ENCODE data around the gene L1CAM. TPM values are rescaled to one million over a fixed set of nuclear protein-coding genes. Genes with fewer than 3 reads are reported as not detected.

The L1CAM gene
- total RNA-seq, 1 donor from 2014 or later: 16.6 TPM

- H3K36me3 Mint-ChIP-seq (ENCODE audit: unreplicated experiment): no peaks in the 10 kb centered on the region
- TF ChIP-seq, protein P1, sequence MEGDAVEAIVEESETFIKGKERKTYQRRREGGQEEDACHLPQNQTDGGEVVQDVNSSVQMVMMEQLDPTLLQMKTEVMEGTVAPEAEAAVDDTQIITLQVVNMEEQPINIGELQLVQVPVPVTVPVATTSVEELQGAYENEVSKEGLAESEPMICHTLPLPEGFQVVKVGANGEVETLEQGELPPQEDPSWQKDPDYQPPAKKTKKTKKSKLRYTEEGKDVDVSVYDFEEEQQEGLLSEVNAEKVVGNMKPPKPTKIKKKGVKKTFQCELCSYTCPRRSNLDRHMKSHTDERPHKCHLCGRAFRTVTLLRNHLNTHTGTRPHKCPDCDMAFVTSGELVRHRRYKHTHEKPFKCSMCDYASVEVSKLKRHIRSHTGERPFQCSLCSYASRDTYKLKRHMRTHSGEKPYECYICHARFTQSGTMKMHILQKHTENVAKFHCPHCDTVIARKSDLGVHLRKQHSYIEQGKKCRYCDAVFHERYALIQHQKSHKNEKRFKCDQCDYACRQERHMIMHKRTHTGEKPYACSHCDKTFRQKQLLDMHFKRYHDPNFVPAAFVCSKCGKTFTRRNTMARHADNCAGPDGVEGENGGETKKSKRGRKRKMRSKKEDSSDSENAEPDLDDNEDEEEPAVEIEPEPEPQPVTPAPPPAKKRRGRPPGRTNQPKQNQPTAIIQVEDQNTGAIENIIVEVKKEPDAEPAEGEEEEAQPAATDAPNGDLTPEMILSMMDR (IDR thresholded peaks at IDR 0.05): no peak
- no peak overlapping the region for H3K27ac Mint-ChIP-seq (ENCODE audit: unreplicated experiment)
- no peak overlapping the region for H3K4me3 Mint-ChIP-seq (ENCODE audit: unreplicated experiment)
- no peaks in the 10 kb centered on the region for H3K27me3 Mint-ChIP-seq (ENCODE audit: unreplicated experiment)
- no peaks in the 10 kb centered on the region for H3K4me1 Mint-ChIP-seq (ENCODE audit: unreplicated experiment)
- DNase-seq (ENCODE audit: extremely low spot score, unreplicated experiment): no peak
- H3K9me3 Mint-ChIP-seq (ENCODE audit: unreplicated experiment): no peaks in the 10 kb centered on the region
Measured at GRCh38 chrX:153863251-153863991, 22.6 kb downstream of the L1CAM start.

- Mint-ChIP-seq H3K27me3 (ENCODE audit: unreplicated experiment) (no peaks in the 10 kb centered on the region), H3K4me3 (ENCODE audit: unreplicated experiment) (no peak overlapping the region), H3K4me1 (ENCODE audit: unreplicated experiment) (no peaks in the 10 kb centered on the region), H3K27ac (ENCODE audit: unreplicated experiment) (no peak overlapping the region), H3K9me3 (ENCODE audit: unreplicated experiment) (no peaks in the 10 kb centered on the region), H3K36me3 (ENCODE audit: unreplicated experiment) (no peaks in the 10 kb centered on the region)
- TF ChIP-seq, protein P1 (IDR thresholded peaks at IDR 0.05): no peak
- no peak for DNase-seq (ENCODE audit: extremely low spot score, unreplicated experiment)
Measured at GRCh38 chrX:153862369-153863250, 23.4 kb downstream of the L1CAM start.

DNA sequence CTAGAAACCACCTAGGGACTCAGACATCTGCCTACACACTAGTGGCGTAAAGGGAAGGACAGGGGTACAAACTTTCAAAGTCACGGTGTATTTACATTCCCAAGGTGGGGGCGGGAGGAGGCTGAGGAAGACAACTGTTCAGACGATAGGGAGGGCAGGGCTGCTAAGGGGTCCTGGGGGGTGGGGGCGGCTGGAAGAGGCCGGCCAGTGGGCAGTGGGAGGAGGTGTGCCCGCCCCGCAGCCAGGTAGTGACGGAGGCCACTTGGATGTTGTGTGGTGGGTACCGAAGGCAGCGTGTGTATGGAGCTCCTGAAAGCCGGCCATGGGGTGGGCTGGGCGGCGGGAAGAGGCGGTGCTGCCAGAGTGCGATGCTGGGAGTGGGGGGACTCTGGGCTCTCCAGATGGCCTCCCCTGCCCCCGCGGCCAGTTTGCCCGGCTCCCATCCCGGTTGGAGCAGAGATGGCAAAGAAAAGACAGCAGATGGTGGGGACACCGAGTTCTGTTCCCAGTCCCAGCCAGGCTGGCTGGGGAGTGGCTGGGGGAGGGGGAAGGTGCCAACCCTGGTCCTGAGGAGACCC, 24.2 kb downstream of the L1CAM start:
- H3K27ac Mint-ChIP-seq (ENCODE audit: unreplicated experiment): no peak overlapping the region
- H3K9me3 Mint-ChIP-seq (ENCODE audit: unreplicated experiment): no peaks in the 10 kb centered on the region
- H3K4me3 Mint-ChIP-seq (ENCODE audit: unreplicated experiment): no peak overlapping the region
- DNase-seq (ENCODE audit: extremely low spot score, unreplicated experiment): no peak
- peaks cover 2% of the 10 kb centered on the region for H3K27me3 Mint-ChIP-seq (ENCODE audit: unreplicated experiment)
- no peaks in the 10 kb centered on the region for H3K36me3 Mint-ChIP-seq (ENCODE audit: unreplicated experiment)
- TF ChIP-seq, protein P1 (IDR thresholded peaks at IDR 0.05): no peak
- H3K4me1 Mint-ChIP-seq (ENCODE audit: unreplicated experiment): no peaks in the 10 kb centered on the region

DNA sequence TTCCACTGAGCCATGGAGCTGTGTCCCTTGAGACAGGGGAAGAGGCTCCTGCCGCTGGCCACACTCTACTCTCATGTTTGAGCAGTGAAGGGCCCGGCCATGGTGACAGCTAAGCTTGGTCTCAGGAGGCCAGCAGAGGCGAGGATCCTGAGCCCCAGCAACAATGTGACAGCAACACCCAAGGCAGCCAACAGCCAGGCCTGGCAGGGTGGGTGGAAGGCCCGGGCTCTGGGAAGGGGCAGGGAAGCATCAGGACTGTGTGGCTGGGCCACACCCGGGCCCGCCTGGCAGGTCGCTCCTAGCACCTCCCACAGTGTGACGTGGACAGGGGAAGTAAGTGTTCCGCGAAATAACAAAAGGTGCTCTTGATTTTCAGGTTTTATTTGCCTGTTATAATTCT, 24.8 kb downstream of the L1CAM start:
- Mint-ChIP-seq H3K4me1 (ENCODE audit: unreplicated experiment) (no peaks in the 10 kb centered on the region), H3K27ac (ENCODE audit: unreplicated experiment) (no peak overlapping the region), H3K9me3 (ENCODE audit: unreplicated experiment) (no peaks in the 10 kb centered on the region), H3K4me3 (ENCODE audit: unreplicated experiment) (no peak overlapping the region), H3K36me3 (ENCODE audit: unreplicated experiment) (no peaks in the 10 kb centered on the region), H3K27me3 (ENCODE audit: unreplicated experiment) (peaks cover 2% of the 10 kb centered on the region)
- TF ChIP-seq, protein P1 (IDR thresholded peaks at IDR 0.05): no peak
- no peak for DNase-seq (ENCODE audit: extremely low spot score, unreplicated experiment)

Data from osteocyte (in vitro differentiated cells).